GM10248 (cell line): ENCODE data around the gene NLGN1.

Experiments
- CTCF ChIA-PET: fragments of 300-600 bp; sonication (Branson Sonifier 250); formaldehyde crosslinking; extraction: SDS; loops from one replicate; lab custom pipeline; 2021; ENCODE audit warnings: antibody characterized with exemption; lab: Yijun Ruan, JAX
- POLR2A ChIA-PET: fragments of 350-650 bp; sonication (Branson Sonifier 250); formaldehyde crosslinking; extraction: SDS; loops from one replicate; lab custom pipeline; 2020; ENCODE audit warnings: antibody characterized with exemption; lab: Yijun Ruan, JAX
- DNase-seq: peaks from one replicate; pipeline ENCODE4 v3.0.0; 2012; ENCODE audit errors: extremely low spot score
- TF ChIP-seq, protein P1 (sequence below): IDR thresholded peaks from 2 replicates; pipeline ENCODE4 v1.5.1; 2012; ENCODE audit warnings: mild to moderate bottlenecking, low read depth; ENCODE audit errors: extremely low read depth, missing control alignments, control extremely low read depth

Gene NLGN1

GRCh38 chr3:173826416-173826815 lies 428.9 kb downstream of the NLGN1 start:
- DNase-seq = no peak
- ChIA-PET POLR2A (no interaction called here), CTCF (no interaction called here)
- TF ChIP-seq, protein P1, sequence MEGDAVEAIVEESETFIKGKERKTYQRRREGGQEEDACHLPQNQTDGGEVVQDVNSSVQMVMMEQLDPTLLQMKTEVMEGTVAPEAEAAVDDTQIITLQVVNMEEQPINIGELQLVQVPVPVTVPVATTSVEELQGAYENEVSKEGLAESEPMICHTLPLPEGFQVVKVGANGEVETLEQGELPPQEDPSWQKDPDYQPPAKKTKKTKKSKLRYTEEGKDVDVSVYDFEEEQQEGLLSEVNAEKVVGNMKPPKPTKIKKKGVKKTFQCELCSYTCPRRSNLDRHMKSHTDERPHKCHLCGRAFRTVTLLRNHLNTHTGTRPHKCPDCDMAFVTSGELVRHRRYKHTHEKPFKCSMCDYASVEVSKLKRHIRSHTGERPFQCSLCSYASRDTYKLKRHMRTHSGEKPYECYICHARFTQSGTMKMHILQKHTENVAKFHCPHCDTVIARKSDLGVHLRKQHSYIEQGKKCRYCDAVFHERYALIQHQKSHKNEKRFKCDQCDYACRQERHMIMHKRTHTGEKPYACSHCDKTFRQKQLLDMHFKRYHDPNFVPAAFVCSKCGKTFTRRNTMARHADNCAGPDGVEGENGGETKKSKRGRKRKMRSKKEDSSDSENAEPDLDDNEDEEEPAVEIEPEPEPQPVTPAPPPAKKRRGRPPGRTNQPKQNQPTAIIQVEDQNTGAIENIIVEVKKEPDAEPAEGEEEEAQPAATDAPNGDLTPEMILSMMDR = no peak

DNA sequence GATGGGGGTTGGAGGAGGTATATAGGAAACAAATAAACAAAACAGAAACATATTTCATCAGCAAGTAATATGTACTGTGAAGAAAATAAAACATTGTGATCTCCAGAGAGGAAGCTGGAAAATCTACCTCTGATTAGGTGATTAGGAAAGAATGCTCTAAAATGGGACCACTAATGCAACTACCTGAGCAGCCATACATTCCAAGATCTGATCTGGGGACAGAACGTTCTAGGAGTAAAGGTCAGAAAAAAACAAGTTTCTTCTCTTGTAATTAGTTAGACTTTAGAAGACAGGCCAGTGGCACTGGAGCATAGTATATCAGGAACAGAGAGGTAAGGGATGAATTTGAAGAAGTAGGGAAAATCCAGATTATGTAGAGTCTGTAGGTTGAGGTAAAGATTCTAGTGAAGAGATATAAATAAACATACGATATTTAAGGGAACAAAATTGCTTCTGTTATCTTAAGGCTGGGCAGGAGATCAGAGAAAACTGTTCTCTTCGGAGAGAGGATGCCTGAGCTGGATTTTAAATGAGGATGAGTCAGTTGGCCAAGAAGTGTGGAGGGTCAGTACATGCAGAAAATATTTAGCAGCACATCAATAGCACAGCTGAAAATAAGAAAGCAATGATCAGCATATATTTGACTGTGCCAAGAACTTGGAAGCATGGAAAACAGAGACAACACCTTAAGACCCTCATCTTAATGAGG lies 429.5 kb downstream of the NLGN1 start:
- CTCF ChIA-PET = no interaction called here

GRCh38 chr3:173838644-173839043 lies 441.1 kb downstream of the NLGN1 start:
- ChIA-PET CTCF (no interaction called here), POLR2A (no interaction called here)
- no peak for DNase-seq
- TF ChIP-seq, protein P1 = no peak

More for the DNA sequence above, 429.5 kb downstream of the NLGN1 start:
- TF ChIP-seq, protein P1 = no peak
- DNase-seq = no peak
- POLR2A ChIA-PET = no interaction called here

DNA sequence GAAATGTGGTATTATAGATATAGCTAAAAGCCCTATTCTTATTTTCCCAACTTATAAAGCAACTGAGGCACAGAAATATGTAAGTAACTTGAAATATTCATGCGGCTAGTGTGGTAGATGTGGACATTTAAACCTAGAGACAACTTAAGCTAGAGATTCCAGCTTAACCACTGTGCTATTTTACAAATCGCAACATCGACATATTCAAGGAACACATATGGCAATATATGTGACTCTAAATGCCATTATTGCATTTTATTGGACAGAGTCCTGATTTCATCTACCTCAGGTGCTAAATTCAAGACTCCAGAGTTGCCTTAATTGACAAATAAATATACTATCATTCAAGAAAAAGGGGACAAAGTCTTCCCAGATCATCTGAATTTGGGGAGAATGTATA lies 442.3 kb downstream of the NLGN1 start:
- CTCF ChIA-PET = no interaction called here
- POLR2A ChIA-PET = no interaction called here
- TF ChIP-seq, protein P1 = no peak

DNA sequence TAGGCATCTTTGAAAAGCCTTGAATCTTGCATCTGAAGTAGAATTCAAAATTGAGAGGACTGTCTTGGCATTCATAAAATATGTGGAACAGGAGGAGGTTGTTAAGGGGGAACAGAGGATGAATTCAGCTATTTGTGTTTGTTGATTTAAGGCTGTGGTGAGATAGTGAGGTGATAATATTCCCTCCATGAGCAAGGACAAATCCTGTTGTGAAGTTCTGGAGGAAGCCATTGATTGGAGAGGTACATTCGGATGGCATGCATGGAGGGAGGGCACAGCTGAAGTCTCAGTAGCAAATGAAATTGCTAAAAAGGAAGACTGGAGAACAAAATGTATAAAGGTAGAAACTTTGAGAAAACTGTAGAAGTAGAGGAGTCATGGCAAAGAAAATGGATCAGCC lies 443.8 kb downstream of the NLGN1 start:
- ChIA-PET POLR2A (no interaction called here), CTCF (no interaction called here)
- TF ChIP-seq, protein P1 = no peak
- no peak for DNase-seq

More for the DNA sequence above, 442.3 kb downstream of the NLGN1 start:
- no peak for DNase-seq

- ChIA-PET POLR2A (no interaction called here), CTCF (no interaction called here)
- TF ChIP-seq, protein P1 = no peak
- no peak for DNase-seq
These were observed 445.5 kb downstream of the NLGN1 start for GRCh38 chr3:173843060-173843459.
